Activated CD4-positive, CD25-positive, alpha-beta regulatory T cell (primary cell): Measurements from ENCODE around the gene IFNA6.

Source experiments
- DNase-seq, 4 experiments: peaks; one replicate each; lab custom pipeline; 2025; lab: John Stamatoyannopoulos, UW

IFNA6 gene

DNA sequence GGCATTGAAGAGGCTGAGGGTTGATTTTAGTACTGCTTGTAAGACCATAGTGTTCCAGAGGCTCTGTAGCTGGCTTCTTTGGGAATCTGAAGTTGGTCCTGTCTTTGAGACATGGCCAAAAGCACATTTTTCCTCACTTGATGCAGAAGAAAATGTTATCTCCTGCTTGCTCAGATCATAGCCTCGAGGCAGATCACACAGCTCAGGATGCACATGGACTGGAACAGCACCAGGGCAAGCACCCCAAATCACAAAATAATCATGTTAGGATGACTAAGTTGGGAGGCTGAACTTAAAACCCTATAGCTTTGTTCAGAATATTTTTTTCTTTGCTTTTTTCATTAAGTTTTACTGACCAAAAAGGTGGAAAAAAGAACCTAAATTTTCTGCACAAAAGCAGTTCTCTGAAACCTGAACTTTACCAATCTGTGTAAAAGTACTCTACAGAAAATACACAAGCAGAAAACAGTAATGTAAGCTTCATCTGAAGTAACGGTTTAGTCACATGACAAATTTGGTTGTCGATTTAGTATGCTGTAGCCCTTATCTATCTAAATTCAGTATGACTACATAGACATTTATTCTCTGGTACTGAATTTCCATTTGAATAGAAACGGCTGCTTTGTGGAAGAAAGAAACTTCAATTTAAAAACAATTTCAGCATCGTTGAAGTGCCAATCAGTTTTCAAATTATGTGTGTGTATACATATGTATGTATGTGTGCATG is 18.8 kb downstream of the IFNA6 start:
- DNase-seq = no peak

DNA sequence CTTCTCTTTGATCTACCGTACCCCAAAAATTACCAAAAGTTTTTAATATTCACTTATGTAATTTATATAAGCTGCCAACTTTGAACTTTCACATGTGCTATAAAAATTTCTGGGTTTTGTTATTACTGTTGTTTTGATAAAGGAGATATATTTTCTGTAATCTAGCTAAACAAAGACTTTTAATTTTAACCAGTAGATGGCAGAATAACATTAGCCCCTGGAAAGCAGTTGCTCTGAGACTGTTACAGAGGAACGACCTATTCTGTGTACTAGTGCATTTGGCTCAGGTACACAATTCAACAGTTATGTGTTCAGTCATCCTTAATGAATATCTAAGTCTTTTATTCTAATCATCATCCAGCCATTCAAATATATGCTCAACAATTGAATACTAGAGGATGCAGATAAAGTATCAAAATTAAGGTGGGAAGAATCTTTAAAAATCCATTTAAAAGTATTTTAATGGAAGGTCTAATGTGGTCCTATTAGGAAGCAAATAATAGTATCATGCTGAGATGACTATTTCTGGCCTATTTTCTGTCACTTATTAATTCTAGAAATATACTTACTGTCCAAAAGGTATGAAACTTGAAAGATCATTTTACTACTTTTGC is 24.1 kb downstream of the IFNA6 start:
- no peak for DNase-seq

DNA sequence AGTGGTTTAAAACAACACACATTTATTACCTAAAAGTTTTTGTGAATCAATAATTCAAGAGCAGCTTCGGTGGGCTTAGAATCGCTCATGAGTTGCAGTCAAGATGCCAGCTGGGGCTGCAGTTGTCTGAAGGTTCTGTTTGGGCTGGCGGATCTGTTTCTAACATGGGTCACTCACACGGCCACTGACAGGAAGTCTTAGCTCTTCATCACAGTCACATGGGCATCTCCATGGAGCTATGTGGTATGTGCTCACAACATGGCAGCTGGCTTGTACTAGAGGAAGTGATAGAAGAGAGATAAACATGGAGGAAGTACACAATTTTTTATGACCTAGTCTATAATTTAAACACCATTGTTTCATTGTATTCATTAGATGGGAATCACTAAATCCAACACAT is 26.6 kb downstream of the IFNA6 start:
- DNase-seq = no peak

DNA sequence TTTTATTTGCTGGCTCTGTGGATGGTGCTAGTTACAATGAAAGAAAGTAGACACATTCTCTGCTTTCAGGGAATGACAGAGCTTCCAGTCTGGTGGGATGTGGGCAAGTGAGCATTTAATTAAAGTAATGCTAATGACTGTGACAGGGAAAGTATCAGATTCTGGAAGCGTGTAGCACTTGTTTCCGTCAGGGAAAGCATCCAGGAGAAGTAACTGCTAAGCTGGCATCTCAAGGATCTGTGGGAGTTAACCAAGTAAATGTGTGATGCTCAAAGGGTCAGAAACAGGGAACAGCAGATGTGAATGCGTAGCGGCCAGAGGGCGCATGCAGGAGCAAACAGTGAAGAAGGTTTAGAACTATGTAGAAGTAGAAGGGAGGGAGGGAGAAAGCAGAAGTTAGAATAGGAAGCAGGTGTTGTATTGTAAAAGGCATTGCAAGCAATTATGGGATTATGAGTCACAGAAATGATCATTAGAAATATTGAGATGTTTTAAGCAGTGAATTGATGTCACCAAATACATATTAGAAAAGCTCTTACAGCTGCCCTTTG is 27.7 kb downstream of the IFNA6 start:
- no peak for DNase-seq

DNA sequence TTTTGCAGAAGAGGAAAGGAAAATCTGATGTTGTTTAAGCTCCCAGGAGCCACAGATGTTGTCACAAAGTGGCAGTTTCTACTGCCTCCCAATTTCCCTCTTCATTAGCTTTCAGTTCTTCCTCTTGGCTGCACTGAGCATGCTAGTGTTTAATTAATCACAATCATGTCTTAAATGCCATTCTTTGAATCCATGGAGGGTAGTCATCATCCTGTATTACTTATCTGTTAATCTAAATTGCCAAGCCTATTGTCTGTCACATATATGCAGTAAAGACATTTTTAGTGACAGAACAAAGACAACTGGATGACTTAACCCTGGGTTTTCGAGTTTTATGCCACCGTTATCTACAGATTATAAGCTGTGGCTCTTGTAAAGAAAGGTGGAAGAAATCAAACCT is 30.2 kb downstream of the IFNA6 start:
- no peak for DNase-seq

DNA sequence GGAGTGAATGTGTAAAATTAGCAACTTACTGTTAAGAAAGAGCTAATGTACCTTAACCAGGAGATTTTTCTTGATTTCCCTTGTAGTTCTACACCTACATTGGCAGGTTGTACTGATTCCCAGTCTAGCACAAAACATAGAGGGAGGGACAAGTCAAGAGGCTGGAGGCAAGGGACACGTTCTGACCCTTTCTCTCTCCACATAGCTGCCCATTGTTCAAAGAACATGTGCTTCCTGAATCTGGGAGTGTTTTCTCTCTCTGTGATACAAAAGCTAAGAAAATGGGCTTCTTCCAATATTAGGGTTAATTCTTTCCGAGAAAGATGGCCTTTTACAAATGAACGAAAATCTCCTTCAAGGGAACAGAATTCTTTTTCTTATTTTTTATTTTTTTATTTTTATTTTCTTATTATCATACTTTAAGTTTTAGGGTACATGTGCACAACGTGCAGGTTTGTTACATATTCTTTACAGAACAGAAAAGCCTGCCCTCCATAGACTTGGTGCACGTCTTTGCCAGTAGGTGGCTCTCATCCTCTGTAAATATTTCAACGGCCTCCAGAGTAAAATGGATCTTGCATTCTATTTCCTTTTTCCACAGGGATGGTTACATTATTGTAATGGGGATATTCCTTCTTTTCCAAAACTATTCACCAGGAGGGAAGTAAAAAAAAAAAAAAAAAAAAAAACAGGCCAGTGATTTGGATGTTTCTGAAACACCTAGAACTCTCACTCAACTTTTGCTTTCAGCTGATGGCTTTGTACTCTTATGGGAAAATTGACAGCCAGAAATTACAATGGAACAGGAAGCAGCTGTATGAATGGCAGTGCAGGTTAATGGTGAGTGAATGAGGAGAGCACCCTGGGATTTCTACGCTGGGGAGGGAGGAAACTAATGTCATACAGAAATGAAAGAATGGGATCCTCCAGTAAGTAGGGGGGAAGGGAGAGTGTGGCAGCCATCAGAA is 32.4 kb downstream of the IFNA6 start:
- no peak for DNase-seq

DNA sequence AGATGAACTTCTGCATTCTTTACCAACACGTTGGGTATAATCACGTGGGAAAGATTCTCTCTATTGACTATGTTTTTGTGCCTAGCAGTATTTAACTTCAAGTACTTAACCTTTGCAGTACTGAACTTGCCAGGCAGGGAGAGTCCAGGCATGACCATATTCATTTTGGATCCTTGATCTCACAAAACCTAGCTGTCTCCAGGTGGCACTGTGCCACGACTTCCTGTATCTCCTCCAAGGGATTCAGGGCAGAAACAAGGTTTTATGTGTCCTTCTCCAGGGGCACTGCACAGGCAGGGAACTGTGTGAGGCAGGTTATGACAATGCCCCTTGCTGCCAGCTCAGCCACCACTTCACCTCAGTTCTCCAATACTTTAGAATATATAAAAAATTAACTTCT is 33.8 kb downstream of the IFNA6 start:
- DNase-seq = no peak

DNA sequence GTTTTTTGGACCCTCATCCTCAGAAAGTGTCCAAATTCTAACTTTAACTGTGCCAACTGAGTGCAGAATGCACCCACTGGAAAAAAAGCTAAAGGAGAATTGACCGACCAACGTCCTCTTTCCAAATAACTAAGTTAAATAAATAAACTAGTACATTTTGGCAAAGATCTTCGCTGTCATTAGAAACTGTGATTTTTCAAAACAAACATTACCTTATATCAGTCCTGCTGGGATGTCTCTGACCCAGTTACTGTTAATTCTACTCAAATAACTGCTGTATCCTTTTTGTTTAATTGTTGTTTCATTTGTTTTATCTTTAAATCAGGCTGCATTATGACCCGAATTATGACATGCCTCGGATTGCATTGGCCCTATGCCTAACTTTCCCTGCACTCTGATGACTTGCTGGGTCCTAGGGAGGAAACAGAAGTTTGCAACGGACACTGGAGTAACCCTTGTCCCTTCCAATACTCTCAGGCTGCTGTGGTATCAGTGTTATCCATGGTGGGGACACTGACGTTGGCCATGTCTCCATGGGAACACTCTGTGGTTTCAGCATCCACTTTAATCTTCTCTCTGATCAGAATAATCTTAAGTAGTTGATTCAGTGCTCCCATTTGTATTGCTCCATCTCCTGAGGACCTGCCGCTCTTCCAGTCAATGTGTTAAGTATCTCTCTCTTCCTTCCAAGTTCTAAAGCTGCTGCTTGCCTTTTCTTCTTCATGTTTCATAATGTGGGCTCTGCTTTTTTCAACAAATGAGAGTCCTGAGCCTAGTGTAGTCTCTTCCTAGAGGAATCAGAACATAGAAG is 34.5 kb downstream of the IFNA6 start:
- no peak for DNase-seq

DNA sequence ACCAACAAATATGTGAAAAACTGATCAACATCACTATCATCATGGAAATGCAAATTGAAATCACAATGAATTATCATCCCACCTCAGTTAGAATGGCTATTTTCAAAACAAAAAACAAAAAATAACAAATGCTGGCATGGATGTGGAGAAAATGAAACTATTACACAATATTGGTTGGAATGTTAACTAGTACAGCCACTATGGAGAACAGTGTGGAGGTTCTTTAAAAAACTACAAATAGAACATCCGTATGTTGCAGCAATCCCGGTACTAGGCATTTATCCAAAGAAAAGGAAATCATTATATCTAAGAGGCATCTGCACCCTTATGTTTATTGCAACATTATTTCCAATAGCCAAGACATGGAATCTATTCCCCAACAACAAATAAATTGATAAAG is 36.5 kb downstream of the IFNA6 start:
- DNase-seq = no peak

DNA sequence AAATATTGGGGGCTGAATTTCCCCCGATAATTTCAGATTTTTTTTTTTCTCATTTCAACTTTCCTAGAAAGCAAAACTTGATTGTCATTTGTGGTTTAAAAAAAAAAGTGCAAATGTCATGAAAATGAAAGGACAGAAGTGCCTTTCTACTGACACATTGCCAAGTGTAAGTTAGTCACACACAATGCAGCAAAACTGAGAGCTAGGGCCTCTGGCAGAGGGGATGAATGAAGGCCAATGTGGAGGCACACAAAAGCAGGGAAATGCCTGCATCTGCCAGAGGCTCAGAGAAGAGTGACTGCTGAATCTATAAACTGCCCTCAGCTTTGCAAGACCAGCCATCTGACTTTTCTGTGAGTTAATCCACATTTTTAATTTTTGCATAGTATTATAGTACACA is 38.8 kb downstream of the IFNA6 start:
- no peak for DNase-seq

DNA sequence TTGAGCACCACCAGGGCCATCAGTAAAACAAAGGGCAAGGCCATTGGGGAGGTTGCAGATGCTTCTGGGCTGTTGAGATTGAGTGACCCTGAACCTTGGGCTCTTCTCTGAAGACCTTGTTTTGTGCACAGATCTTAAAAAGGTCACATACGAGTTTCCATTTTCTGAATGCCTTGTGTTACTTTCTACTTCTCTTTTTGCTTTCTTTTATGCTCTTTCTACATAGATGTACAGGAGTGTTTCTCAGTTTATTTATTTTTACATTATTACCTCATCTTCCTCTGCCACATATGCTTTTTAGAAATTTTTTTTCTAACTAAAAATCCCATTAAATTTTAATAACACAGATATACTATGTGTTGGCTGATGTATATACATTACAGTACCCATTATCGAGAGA is 45.5 kb downstream of the IFNA6 start, which contains the start of gene IFNA5:
Gene IFNA5, minus strand, starts transcription at position 101 of the 400 bp plus-strand sequence. Its CDS starts 57 bp downstream, at position 44.
- no peak for DNase-seq
